Right lobe of liver (tissue), 4 donors: ENCODE data around the gene ADGRF1.

Experiments used
- POLR2A ChIP-seq: fragments of 450-650 bp; IDR thresholded peaks from one replicate; pipeline ENCODE4 v1.6.1; 2017; ENCODE audit warnings: antibody characterized with exemption, mild to moderate bottlenecking
- TF ChIP-seq, protein P1 (sequence below), 4 donors: fragments of 200-600 bp in 3 of 4; fragments of 450-650 bp in 1 of 4; IDR thresholded peaks; one replicate each; pipeline versions ENCODE4 v1.5.1 to v1.8.0; 2016 to 2022; ENCODE audit warnings: antibody characterized with exemption in 4 of 4, mild to moderate bottlenecking in 2 of 4
- donor health status: DM: no; HTN: no; CAD: no.
- donor health status: DM: no; HTN: no; CAD: no.
- donor health status: DM: no; HTN: yes; CAD: no.

DNA sequence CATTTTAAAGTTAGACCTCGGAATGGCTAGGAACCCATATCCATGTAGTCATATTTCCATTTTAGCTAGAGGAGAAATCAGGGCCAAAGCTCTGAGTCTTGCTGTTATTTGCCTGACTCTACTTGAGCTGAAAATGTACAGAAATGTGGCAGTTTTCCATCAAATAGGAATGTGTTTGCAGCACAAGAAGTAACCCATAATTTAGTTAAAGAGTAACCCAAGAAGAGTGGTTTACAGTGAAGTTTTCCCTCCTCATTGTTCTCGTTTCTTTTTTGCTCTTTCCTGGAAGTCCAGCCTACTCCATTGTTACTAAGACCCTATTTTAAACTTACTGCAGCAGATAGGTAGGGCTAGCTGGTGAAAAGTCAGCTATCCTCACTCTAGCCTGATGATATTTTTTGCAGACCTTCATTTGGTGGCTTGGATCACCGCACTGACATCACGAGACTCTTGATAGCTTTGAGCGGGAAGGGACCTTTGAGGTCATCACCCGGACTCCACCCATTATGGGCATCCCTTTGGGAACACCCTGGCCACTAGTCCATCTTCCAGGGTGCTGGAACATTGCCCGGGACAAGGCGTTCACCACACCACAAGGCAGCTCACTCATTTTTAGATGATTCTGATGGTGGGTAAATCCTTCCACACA lies 92.4 kb downstream of the ADGRF1 start:
- TF ChIP-seq, protein P1, sequence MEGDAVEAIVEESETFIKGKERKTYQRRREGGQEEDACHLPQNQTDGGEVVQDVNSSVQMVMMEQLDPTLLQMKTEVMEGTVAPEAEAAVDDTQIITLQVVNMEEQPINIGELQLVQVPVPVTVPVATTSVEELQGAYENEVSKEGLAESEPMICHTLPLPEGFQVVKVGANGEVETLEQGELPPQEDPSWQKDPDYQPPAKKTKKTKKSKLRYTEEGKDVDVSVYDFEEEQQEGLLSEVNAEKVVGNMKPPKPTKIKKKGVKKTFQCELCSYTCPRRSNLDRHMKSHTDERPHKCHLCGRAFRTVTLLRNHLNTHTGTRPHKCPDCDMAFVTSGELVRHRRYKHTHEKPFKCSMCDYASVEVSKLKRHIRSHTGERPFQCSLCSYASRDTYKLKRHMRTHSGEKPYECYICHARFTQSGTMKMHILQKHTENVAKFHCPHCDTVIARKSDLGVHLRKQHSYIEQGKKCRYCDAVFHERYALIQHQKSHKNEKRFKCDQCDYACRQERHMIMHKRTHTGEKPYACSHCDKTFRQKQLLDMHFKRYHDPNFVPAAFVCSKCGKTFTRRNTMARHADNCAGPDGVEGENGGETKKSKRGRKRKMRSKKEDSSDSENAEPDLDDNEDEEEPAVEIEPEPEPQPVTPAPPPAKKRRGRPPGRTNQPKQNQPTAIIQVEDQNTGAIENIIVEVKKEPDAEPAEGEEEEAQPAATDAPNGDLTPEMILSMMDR (IDR thresholded peaks at IDR 0.05), result no peak
- TF ChIP-seq POLR2A, result no peak
